HCT116 (cell line): ENCODE results near the gene COA1. TPM values are rescaled to one million over a fixed set of nuclear protein-coding genes. Genes with fewer than 3 reads are reported as not detected.

Experiments
- ATAC-seq: fragments of 200-7000 bp; cut with Tn5 transposase; 2 replicates; pipeline ENCODE4 v1.9.1; 2020; ENCODE audit warnings: mild to moderate bottlenecking, moderate library complexity
- BruUV-seq: library from RNA; stranded (reverse); fragments of 400-500 nt; replicated peaks from 2 replicates; lab custom pipeline; 2021; lab: Mats Ljungman, UMichigan
- CTCF ChIA-PET: fragments of 300-600 bp; sonication (Branson Sonifier 250); formaldehyde crosslinking; loops from one replicate; lab custom pipeline; 2021; ENCODE audit warnings: antibody characterized with exemption; lab: Charles Lee
- POLR2A ChIA-PET: fragments of 300-600, 350-600 bp; sonication (Branson Sonifier 250); formaldehyde crosslinking; loops from one replicate; lab custom pipeline; 2021; ENCODE audit warnings: antibody characterized with exemption; lab: Charles Lee
- RAD21 ChIA-PET, 2 experiments: fragments of 300-600 bp; sonication (Branson Sonifier 250); formaldehyde crosslinking; loops; one replicate each; lab custom pipeline; 2023; ENCODE audit warnings: low total read pairs in 2 of 2; ENCODE audit not compliant: uncharacterized antibody in 2 of 2, unreplicated experiment in 2 of 2, low non-redundant PET in 1 of 2; lab: Charles Lee
- DNase-seq: peaks from one replicate; pipeline ENCODE4 v3.0.0-alpha.2; 2010; ENCODE audit warnings: low read depth, low spot score
- H2AFZ ChIP-seq: fragments of 200-600 bp; shearing (Covaris generic), sonication (generic); 2 replicates; pipeline ENCODE4 v1.6.1; 2017; ENCODE audit warnings: low read depth, mixed run types, mixed read lengths, antibody characterized with exemption, low read length; ENCODE audit not compliant: poor library complexity, severe bottlenecking
- H3K27ac ChIP-seq: 2 replicates; pipeline ENCODE4 v1.5.1; 2012; ENCODE audit warnings: low read depth, low read length
- H3K27me3 ChIP-seq: fragments of 200-600 bp; sonication (generic); 2 replicates; pipeline ENCODE4 v1.6.1; 2016; ENCODE audit warnings: mixed run types, low read length, mixed read lengths; ENCODE audit not compliant: insufficient read depth
- H3K36me3 ChIP-seq, 2 experiments: fragments of 200-500 bp in 1 of 2; fragments of 200-600 bp in 1 of 2; sonication (Bioruptor generic) in 1 of 2; sonication (generic) in 1 of 2; 2 replicates each; pipeline versions ENCODE4 v1.5.1 to v1.6.1; 2014 to 2016; ENCODE audit warnings: low read length in 2 of 2, inconsistent platforms in 1 of 2, mixed read lengths in 1 of 2, mixed run types in 1 of 2; ENCODE audit not compliant: insufficient read depth in 2 of 2, control insufficient read depth in 1 of 2
- H3K4me1 ChIP-seq, 2 experiments: fragments of 200-600 bp in 1 of 2; sonication (generic) in 1 of 2; 2 replicates each; pipeline versions ENCODE4 v1.5.1 to v1.6.1; 2012 to 2017; ENCODE audit warnings: low read length in 2 of 2, inconsistent platforms in 1 of 2, mild to moderate bottlenecking in 1 of 2, mixed read lengths in 1 of 2, mixed run types in 1 of 2, moderate library complexity in 1 of 2; ENCODE audit not compliant: insufficient read depth in 2 of 2, control insufficient read depth in 1 of 2
- H3K4me2 ChIP-seq: fragments of 200-600 bp; sonication (generic); 2 replicates; pipeline ENCODE4 v1.6.1; 2017; ENCODE audit warnings: mixed run types, low read length, mixed read lengths
- H3K4me3 ChIP-seq, 2 experiments: fragments of 200-600 bp in 1 of 2; sonication (generic) in 1 of 2; replicated peaks in 1 of 2; 2 replicates each; pipeline ENCODE4 v1.5.1; 2011 to 2016; ENCODE audit warnings: low read length in 2 of 2, control low read depth in 1 of 2, low read depth in 1 of 2, mild to moderate bottlenecking in 1 of 2, mixed read lengths in 1 of 2, mixed run types in 1 of 2
- H3K79me2 ChIP-seq: fragments of 200-600 bp; sonication (generic); 2 replicates; pipeline ENCODE4 v1.6.1; 2017; ENCODE audit warnings: mild to moderate bottlenecking, mixed run types, low read length, moderate library complexity, mixed read lengths; ENCODE audit not compliant: insufficient read depth
- H3K9ac ChIP-seq: fragments of 200-600 bp; sonication (generic); 2 replicates; pipeline ENCODE4 v1.6.1; 2016; ENCODE audit warnings: low read length, mixed read lengths
- H3K9me2 ChIP-seq: fragments of 200-600 bp; sonication (generic), shearing (Covaris generic); 2 replicates; pipeline ENCODE4 v1.6.1; 2017; ENCODE audit warnings: mixed run types, mild to moderate bottlenecking, moderate library complexity; ENCODE audit not compliant: insufficient read depth
- H3K9me3 ChIP-seq, 2 experiments: fragments of 200-500 bp in 1 of 2; fragments of 200-600 bp in 1 of 2; sonication (Bioruptor generic) in 1 of 2; sonication (generic) in 1 of 2; 2 replicates each; pipeline ENCODE4 v1.6.1; 2014 to 2017; ENCODE audit warnings: low read length in 2 of 2, mixed read lengths in 2 of 2, inconsistent platforms in 1 of 2, low read depth in 1 of 2, mild to moderate bottlenecking in 1 of 2, mixed run types in 1 of 2, moderate library complexity in 1 of 2; ENCODE audit not compliant: control insufficient read depth in 1 of 2, insufficient read depth in 1 of 2
- H4K20me1 ChIP-seq: fragments of 200-600 bp; sonication (generic), shearing (Covaris generic); 2 replicates; pipeline ENCODE4 v1.6.1; 2017; ENCODE audit warnings: mixed run types, mild to moderate bottlenecking, moderate library complexity; ENCODE audit not compliant: insufficient read depth
- ATF3 ChIP-seq: IDR thresholded peaks from 2 replicates; pipeline ENCODE4 v1.6.1; 2012
- CBX3 ChIP-seq: IDR thresholded peaks from 2 replicates; pipeline ENCODE4 v1.6.1; 2012; ENCODE audit warnings: low read depth
- CEBPB ChIP-seq: IDR thresholded peaks from 2 replicates; pipeline ENCODE4 v1.6.1; 2012; ENCODE audit warnings: low read depth
- EGR1 ChIP-seq: IDR thresholded peaks from 2 replicates; pipeline ENCODE4 v1.6.1; 2012; ENCODE audit warnings: low read depth
- ELF1 ChIP-seq: IDR thresholded peaks from 2 replicates; pipeline ENCODE4 v1.6.1; 2012; ENCODE audit warnings: low read depth, borderline replicate concordance
- EZH2 ChIP-seq: fragments of 200-600 bp; sonication (generic); IDR thresholded peaks from 2 replicates; pipeline ENCODE4 v1.6.1; 2017; ENCODE audit warnings: antibody characterized with exemption, mixed run types
- FOSL1 ChIP-seq: IDR thresholded peaks from 2 replicates; pipeline ENCODE4 v1.6.1; 2012; ENCODE audit warnings: low read depth
- MAX ChIP-seq: IDR thresholded peaks from 2 replicates; pipeline ENCODE4 v1.6.1; 2012
- POLR2A ChIP-seq: IDR thresholded peaks from 2 replicates; pipeline ENCODE4 v1.7.0; 2011; ENCODE audit warnings: borderline replicate concordance; ENCODE audit not compliant: insufficient read depth, insufficient read length; ENCODE audit errors: extremely low read depth
- RAD21 ChIP-seq: IDR thresholded peaks from 2 replicates; pipeline ENCODE4 v1.6.1; 2012; ENCODE audit warnings: low read depth, mild to moderate bottlenecking
- REST ChIP-seq: IDR thresholded peaks from 2 replicates; pipeline ENCODE4 v1.6.1; 2012; ENCODE audit warnings: low read depth
- SIN3A ChIP-seq: IDR thresholded peaks from 2 replicates; pipeline ENCODE4 v1.6.1; 2012; ENCODE audit warnings: low read depth
- SP1 ChIP-seq: IDR thresholded peaks from 2 replicates; pipeline ENCODE4 v1.6.1; 2012; ENCODE audit warnings: low read depth
- SRF ChIP-seq: IDR thresholded peaks from 2 replicates; pipeline ENCODE4 v1.6.1; 2012; ENCODE audit warnings: low read depth
- TCF7L2 ChIP-seq: IDR thresholded peaks from 2 replicates; pipeline ENCODE4 v1.7.0; 2011; ENCODE audit warnings: borderline replicate concordance, inconsistent platforms; ENCODE audit not compliant: insufficient read depth, insufficient read length; ENCODE audit errors: extremely low read depth
- YY1 ChIP-seq: IDR thresholded peaks from 2 replicates; pipeline ENCODE4 v1.6.1; 2011; ENCODE audit warnings: low read length, low read depth, moderate library complexity, mild to moderate bottlenecking; ENCODE audit not compliant: insufficient replicate concordance; ENCODE audit errors: extremely low read depth
- ZBTB33 ChIP-seq: IDR thresholded peaks from 2 replicates; pipeline ENCODE4 v1.6.1; 2011; ENCODE audit warnings: mild to moderate bottlenecking, low read length, moderate library complexity; ENCODE audit not compliant: insufficient replicate concordance; ENCODE audit errors: extremely low read depth
- intact Hi-C: fragments of 100-400 bp; cut with micrococcal nuclease; formaldehyde crosslinking; loops from 2 replicates; pipeline ENCODE4 v1.10.0; 2022
- total RNA-seq: library from RNA; stranded (reverse); gene quantifications from one replicate; pipeline ENCODE4 v1.2.1, GENCODE V29; 2021; ENCODE audit not compliant: unreplicated experiment

The COA1 gene
- total RNA-seq, 1 experiment from 2014 or later, result 78.5 TPM

- no peak overlapping the region for H3K9ac ChIP-seq
- CTCF ChIA-PET, result interaction anchor here (1.5 to 2.7 kb wide), 1 partner anchor 110 kb away, joined by 10 to 11 read pairs; the partner anchor contains the start of gene STK17A
- no peak for DNase-seq
- no peaks in the 10 kb centered on the region for H3K9me2 ChIP-seq
- intact Hi-C loops, result no loop called here
- POLR2A ChIA-PET, result no interaction called here
- H3K27me3 ChIP-seq, result no peaks in the 10 kb centered on the region
- RAD21 ChIA-PET, result no interaction called here
- no peak for ATAC-seq
- peaks cover 5% of the 10 kb centered on the region; the same call in 1 of the 2 replicates for H4K20me1 ChIP-seq
- H3K4me3 ChIP-seq, result no peak overlapping the region
- BruUV-seq, result no TSS peak
- H3K36me3 ChIP-seq, result no peaks in the 10 kb centered on the region
- peaks cover 98% of the 10 kb centered on the region for H3K79me2 ChIP-seq
- TF ChIP-seq CBX3 (no peak), SRF (no peak), SIN3A (no peak), ZBTB33 (no peak), MAX (no peak), POLR2A (no peak), SP1 (no peak), YY1 (no peak), EGR1 (no peak), ATF3 (no peak), EZH2 (no peak), CEBPB (no peak), REST (no peak), FOSL1 (no peak), TCF7L2 (no peak), ELF1 (no peak), RAD21 (no peak)
- no peaks in the 10 kb centered on the region for H3K9me3 ChIP-seq
- H3K27ac ChIP-seq, result no peak overlapping the region
- peaks cover 28 to 49% of the 10 kb centered on the region in 2 experiments for H3K4me1 ChIP-seq
- no peak overlapping the region for H2AFZ ChIP-seq
- H3K4me2 ChIP-seq, result peak overlapping the region; percentile 66
These were observed 36.5 kb downstream of the COA1 start for GRCh38 chr7:43692582-43693373.
